Urothelium cell line (cell line): ENCODE measurements around the gene DLX3.
"Not testable (repeated sequence)": the region's sequence is repeated elsewhere in the genome, so short reads cannot be mapped to it uniquely, and the experiment has no call there.

Experiments
- DNase-seq: peaks from one replicate; pipeline ENCODE4 v3.0.0; 2011; ENCODE audit warnings: low spot score, mixed read lengths
- FAIRE-seq: peaks from 2 replicates; lab custom pipeline; 2011; peaks lifted over from hg19 to GRCh38; lab: Jason Lieb, UNC

DLX3 gene

DNA sequence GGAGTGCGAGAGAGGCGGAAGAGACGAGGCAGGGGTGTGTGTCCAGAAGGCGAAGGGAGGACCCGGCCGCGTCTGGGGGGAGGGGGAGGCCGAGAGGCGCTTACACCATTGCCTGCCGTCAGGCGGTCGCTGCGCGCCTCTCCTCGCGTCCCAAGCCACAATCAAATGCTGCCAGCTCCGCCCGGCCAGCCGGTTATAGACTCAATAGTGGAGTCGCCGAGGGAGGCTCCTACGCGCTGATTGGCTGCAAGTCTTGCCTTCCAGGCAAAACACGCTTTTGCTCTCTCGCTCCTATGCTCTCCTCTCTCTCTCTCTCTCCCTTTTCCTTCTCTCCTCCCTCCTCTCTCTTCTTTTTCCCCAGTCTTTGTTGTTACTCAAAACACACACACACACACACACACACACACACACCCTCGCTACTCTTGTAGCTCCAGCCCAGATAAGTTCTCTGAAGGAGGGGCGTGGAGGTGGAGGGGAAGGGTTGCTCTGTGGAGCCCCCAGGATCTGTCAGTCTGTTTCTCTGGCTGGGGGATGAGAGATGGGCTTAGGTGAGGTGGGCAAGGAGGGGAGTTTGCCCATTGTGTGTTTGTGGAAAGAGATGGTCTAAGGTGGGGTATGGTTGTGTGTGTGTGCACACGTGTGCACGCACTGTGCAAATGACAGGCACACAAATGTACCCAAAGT is at the start of gene DLX3:
DLX3 (minus strand) TSS at position 170 of the 684 bp plus-strand sequence. CDS start 226 bp downstream, outside the sequence.
- FAIRE-seq (no peak), DNase-seq (no peak)

DNA sequence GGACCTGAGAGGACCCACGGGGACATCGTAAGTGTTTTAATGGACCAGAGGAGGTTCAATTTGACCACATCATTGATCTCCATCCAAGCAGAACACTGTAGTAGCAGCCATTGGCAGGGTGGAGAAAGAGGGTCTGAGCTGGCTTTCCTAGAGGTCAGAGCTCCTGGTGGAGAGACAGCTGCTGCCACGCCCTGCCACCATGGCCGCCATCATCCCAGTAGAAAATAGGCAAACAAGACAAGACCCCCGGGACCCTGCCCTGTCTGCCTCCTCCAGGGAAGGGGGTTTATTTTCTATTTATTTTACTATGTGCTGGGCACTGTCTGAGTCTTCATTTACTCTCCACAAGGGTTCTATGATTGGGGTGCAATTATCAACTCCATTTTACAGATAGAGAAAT is 49.5 kb upstream of the DLX3 start:
- FAIRE-seq (no peak), DNase-seq (no peak)

DNA sequence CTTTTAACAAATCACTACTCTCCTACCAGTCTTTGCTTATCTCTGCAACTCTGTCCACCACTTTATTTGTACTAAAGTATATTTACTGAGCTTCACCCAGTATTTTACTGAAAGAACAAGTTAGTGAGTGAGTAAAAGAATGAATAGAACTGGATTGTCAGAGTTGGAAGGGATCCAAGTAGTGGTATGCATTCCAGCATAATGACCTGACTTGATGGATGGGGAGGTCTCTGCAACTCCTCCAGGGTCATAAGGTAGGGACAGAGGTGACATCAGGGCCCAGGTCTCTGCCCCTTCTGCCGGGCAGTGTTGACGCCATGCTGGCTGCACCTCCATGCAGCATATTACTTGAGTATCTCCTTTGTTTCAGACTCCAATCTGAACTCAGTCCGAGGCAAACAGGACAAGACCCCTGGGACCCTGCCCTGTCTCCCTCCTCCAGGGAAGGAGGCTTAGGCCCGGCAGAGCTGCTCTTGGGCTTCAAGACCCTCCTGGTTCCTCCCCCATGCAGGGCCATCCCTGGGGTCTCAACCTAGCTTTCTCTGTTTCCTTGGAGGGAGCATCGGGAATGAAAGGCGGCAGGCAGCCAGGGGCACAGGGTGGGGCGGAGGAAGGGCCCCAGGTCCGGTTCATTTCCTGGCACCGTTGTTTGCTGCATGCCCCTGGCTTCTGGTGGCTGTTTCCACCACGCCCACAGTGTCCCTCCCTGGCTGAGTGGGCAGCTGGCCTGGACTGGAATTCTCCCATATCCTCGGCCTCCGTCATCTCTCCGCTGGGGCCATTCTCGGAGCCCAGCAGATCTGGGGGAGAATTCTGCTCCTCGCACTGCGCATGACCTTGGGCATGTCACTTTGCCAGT is 48.5 kb upstream of the DLX3 start:
- no peak for DNase-seq
- FAIRE-seq: peak; percentile 78

DNA sequence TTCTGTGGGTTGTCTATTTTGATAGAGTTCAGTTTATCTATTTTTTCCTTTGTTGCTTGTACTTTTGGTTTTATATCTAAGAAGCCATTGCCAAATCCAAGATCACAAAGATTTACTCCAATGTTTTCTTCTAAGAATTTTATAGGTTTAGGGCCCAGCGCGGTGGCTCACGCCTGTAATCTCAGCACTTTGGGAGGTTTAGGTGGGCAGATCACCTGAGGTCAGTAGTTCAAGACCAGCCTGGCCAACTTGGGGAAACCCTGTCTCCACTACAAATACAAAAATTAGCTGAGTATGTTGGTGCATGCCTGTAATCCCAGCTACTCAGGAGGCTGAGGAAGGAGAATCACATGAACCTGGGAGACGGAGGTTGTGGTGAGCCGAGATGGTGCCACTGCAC is 47.2 kb upstream of the DLX3 start:
- DNase-seq (no peak), FAIRE-seq (no peak)

DNA sequence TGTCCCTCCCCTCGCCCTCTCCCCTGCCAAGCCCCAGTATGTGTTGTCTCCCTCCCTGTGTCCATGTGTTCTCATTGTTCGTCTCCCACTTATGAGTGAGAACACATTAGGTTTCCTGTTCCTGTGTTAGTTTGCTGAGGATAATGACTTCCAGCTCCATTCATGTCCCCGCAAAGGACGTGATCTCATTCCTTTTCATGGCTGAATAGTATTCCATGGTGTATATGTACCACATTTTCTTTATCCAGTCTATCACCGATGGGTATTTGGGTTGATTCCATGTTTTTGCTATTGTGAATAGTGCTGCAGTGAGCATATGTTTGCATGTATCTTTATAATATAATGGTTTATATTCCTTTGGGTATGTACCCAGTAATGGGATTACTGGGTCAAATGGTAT is 45.5 kb upstream of the DLX3 start:
- FAIRE-seq, DNase-seq: not testable (repeated sequence)

DNA sequence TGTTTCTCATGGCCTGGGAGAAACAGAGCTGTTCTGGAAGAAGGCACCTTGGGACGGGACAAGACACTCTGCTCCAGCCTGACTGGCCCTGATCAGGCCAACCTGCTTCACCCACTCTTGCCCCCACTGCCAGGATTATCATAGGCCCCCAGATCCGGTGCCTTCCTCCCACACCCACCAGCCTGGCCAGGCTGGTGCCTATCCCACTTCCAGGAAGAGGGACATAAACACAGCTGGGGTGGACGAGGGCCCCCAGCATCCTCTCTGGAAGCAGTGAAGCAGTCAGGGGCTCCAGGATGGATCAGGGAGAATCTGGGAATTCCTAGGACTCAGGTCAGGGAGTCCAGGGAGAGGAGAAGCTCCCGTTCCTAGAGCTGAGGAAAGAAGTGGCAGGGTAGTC is 44.0 kb upstream of the DLX3 start:
- DNase-seq: no peak
- FAIRE-seq: no peak

DNA sequence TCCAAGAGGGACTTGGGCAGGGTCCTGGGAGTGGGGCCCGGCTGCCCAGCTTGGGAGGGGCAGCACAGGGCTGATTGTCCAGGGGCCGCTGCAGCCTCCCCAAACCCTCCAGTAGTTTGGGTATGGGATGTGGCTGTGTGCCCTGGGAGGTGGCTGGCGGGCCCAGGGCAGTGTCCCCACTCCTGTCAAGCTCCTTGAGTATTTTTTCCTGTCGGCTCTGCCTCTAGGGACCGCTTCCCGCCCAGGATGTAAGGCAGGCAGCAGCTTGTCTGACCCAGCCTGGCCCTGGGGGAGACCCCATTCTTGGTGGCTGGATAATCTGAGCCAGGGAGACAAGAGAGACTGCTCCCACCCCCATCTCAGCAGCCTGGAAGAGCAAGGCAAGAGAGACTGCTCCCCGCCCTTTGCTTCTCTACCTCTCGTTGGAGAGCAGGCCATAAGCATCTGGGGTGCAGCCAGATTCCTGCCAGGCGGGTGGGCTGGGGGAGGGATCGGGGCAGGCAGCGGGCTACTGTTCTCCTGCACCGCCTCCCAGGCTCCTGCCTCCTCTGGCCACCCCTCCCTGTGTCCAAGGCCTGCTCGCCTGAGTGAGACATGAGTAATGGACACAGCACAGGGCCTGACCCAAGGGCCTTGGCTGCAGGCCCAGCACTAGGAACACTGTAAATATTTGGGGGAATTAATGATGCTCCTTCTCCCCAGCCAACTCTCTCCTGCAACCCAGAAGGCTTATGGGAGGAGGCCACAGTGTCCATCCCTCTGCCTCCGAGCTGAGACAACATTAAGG is 42.5 kb upstream of the DLX3 start:
- FAIRE-seq (no peak), DNase-seq (no peak)

DNA sequence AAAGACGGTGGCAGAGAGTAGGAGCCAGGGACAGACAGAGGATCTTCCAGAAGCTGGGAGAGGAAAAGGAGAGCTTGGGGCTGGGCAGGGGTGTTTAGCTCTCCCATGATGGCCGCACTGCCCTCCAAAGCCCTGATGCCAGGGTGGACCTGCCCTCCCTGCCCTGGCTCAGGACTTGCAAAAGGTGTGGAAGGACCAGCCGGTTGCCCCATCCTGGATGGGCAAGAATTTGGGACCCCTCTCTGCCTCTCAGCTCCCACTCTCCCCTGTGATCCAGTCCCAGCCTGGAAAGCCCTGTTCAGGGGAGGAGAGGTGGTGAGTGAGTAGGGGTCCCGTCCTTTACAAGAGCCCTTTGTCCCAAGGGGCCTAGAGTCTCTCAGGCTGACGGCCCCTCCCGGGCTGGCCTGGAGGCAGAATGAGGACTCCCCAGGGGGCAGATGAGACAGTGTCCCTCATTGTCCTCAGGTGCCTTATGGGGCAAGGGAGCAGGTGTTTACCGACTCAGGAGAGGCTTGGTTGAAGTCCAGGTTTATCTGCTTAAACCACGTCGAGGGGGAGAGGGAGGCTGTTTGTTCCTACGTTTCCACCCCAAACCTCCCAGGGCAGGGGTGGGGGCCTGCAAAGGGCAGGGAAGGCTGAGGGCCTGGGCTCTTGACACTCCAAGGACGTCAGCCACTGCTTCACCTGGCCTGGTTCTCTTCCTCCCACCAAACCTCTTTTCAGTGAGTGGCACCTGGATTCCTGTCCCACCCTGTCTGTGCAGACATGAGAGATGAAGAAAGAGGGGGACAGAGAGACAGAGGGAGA is 41.6 kb upstream of the DLX3 start:
- FAIRE-seq (no peak), DNase-seq (no peak)

DNA sequence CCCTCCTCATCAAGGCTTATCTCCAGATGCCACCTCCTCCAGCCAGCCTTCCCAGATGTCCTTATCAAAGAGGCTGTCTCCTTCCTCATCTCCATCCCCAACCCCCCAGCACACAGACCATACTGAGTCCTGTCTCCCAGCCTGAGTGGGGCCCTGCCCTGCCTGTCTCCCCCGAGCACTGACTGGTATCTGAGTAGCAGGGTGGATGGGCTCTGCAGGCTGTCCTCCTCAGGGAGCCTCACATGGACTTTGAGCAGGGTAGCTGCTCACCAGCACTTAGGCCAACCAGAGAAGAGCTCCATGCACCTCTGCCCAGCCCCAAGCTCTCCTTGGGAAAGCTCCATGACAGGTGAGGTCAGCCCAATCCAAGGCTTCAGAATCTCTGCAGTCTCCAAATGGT is 40.9 kb upstream of the DLX3 start:
- no peak for FAIRE-seq

DNA sequence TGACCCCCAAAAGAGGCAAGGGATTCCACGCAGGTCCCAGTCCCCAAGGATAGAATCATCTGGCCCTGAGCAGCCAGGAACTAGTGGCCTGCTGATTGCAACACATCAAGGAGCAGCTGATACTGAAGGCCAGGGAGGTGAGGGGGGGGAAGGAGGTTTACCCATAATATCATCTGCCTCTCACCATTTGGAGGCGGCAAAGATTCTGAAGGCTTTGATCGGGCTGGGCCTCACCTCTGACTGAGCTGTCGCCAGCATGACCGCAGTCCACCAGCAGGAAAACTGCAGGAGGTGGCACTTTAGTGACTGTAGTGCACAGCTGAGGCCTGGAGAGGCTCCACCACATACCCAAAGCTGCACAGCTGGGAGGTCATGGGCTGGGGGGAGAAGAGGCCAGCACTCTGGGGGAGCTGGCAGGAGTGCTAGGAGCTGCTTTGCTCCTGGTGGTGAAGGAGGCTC is 40.4 kb upstream of the DLX3 start:
- DNase-seq: no peak
- FAIRE-seq: no peak

More for the DNA sequence above, 40.9 kb upstream of the DLX3 start:
- DNase-seq: no peak

DNA sequence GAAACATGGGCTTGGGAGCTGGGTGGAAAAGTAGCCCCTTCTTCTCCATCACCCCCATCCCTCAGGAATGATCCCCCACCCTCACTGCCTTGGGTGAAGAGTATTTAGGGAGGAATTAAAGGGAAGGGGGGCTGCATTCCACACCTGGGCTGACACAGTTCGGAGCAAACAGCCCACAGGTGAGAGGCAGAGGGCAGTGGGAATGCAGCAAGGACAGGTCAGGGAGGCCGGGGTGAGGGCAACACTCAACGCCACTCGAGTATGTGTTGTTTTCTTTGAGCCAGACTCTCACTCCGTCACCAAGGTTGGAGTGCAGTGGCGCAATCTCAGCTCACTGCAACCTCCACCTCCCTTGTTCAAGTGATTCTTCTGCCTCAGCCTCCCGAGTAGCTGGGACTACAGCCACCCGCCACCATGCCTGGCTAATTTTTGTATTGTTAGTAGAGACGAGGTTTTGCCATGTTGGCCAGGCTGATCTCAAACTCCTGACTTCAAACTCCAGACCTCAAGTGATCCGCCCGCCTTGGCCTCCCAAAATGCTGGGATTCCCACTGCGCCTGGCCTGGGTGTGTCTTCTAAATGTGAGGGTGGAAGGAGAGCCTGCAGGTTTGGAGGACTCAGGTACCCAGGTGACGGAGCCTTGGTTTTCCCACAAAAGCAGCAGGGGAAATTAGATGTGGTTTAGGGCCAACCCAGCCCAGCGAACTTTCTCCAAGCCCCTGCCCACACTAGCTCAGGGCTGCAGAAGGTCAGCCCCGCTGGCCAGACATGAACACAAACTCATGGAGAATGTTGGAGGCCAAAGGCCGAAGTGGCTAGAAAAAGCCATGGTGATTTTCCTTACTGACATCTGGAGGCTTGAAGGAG is 39.7 kb upstream of the DLX3 start:
- no peak for FAIRE-seq
- DNase-seq: no peak

DNA sequence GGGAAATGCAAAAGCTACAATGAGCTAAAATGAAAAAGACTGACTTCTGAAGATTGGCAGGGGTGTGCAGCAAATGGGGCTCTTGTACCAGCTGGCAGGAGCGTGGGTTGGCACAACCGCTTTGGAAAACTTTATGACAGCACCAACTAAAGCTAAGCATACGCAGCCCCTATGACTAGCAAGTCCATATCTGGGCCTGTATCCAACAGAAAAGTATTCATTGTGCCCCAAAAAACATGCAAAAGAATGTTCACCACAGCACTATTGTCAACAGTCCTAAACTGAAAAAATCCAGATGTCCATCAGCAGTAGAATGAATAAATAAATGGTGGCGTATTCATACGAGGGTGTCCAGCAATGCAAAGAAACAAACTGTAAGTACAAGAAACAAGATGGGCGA is 38.3 kb upstream of the DLX3 start:
- DNase-seq: no peak

DNA sequence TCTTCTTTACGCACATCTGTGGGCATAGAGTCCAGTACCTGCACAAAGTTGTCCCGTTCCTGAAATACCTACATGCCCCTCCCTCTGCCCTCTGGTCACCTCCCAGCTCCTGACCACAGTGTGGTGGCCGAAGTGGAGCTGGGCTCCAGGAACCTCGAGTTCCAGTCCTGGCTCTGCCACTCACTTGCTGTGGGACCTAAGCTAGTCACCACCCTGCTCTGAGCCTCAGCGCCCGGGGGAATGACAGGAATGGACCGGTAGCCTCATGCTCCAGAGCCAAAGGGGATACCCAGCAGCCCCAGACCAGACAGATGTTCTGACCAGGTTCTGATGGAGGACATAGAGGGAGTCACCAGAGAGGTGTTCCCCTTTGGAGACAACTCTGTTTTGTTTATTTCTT is 34.2 kb upstream of the DLX3 start:
- FAIRE-seq: peak; percentile 78
- no peak for DNase-seq

More for the DNA sequence above, 38.3 kb upstream of the DLX3 start:
- no peak for FAIRE-seq

DNA sequence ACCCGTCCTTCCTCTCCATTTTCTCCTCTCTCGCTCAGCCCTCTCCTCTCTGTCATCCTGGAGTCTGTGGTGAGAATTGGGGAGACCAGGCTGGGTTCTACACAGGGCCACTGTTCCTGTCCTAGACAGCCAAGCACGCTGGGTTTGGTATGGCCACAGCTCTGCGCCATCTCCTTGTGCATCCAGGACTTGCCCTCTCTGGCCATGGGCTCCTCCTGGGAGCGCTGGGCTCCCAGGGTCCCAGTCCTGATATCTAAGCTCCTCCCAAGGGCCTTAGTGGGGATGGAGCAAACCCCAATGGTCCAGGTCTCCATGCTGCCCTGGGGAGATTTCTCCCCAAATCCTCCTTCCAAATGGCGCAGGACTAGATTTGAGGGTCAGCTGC is 33.7 kb upstream of the DLX3 start:
- FAIRE-seq (no peak), DNase-seq (no peak)

DNA sequence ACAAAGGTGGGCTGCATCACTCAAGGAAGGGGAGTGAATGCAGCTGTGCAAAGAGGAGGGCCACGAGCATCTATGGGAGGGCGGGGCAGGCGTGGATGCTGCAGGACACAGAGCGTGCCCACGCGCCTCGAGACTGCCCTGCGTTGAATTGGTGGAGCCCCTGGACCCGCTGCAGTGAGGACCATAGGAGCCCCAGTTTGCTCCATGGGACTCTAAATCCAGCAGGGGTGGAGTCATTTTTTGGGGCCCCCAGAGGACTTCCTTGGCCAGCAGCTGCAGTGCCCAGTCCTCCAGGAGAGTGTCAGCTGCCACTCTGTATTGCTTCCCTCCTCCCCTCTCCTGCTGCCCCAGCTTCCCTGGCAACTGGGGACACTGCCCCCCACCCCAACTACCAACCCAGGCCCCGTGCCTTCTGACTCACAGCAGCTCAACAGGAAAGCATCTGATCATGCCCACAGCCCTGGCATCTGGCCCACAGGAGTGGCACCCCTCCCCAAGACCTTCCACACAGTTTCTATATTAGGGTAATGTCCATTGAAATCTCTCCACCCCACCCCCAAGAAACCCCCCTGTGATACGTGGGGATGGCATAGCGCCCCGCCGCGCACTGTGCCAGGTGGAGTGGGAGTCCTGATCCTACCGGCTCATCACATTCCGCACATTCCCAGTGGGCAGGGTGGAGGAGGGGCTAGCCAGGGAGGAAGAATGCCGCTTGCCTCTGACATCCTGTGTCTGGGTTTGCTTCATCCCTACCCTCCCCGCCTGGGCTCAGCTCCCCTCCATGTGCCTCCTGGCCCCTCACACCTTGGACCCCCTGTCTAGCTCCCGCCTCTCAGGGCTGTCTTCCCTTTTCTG is 33.1 kb upstream of the DLX3 start:
- FAIRE-seq: peak; percentile 98
- DNase-seq: peak; percentile 92

DNA sequence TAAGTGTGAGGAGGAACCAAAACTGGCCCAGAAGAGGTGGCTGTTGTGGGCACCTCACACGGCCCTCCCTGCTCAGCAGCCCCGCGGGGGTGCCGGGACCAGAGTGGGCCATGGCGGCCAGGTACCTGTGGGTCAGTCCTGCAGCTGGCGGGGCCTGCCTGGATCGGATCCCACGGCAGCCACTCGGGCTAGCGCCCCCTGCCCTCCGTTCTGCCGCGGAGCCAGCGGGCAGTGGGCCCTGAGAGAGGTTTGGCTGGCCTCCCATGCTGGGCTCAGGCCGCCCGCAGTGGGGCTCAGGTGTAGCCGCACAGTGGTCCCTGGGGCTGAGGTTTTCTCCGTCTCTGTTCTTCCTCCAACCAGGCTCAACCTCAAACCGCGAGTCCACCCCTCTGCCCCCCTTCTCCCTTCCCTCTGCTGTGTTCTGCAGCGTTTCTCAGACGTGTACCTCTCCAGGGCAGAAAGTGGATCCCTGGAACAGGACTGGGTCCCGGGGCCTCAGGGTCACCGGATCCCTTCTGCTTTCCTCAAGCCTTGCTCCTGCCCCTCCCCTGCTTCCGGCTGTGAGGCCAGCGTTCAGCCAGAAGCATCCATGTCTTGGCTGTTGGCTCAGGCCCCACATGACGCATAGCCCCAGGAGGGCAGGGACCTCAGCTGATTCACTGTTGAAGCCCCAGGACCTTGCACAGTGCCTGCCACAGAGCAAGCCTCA is 32.3 kb upstream of the DLX3 start:
- FAIRE-seq (peak; percentile 93), DNase-seq (peak; percentile 94)

DNA sequence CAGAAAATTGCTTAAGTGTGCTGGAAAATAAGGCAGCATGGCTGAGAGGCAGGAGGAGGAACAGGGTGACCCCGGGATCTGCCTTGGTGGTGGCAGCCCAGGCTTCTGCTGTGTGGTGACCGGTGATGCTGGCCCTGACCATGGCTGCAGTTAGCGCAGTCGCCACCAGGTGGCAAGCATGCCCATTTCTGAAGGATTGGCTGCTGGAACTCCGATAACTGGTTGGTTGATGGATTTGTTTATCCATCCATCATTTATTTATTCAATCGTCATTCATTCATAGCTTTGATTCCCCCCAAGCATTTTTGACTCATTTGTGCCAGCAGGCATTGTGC is 31.8 kb upstream of the DLX3 start:
- peak; percentile 87 for DNase-seq
- FAIRE-seq: peak; percentile 92

DNA sequence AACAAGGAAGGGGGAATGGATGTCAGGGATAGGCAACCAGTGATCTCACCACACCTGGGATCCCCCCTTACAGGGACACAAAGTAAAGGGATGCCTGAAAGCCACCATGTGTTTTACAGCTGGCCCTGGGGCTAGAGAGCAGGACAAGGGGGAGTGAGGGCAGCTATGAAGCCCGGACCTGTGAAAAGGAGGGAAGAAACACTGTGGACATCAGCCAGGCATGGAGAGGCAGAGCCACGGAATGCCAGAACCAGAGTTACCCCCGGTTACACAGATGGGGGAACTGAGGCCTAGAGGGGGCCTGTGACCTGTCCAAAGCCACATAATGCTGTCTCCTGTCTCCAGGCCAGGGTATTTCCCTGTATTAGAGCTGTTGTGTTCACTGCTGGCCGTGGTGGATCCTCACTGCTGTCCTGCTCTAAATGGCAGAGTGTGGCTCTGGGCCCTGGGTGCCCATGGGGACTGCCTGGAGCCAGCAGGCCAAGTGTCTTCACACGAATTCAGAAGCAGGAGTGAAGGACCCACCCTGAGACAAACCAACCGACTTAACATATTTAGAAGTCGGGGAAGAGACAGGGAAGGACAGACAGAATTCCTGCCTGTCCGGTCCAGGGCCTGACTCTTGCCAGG is 31.1 kb upstream of the DLX3 start:
- DNase-seq: no peak
- FAIRE-seq: no peak
